MV-4-11 (cell line): Measurements from ENCODE around the gene OPHN1.
"Not testable (repeated sequence)": the region's sequence is repeated elsewhere in the genome, so short reads cannot be mapped to it uniquely, and the experiment has no call there.

ENCODE experiments used
- DNase-seq: peaks from one replicate; lab custom pipeline; 2025; lab: John Stamatoyannopoulos, UW

OPHN1 gene

GRCh38 chrX:68355629-68355920 lies 77.7 kb downstream of the OPHN1 start:
- no peak for DNase-seq

- DNase-seq, result no peak
Measured at GRCh38 chrX:68354879-68355628, 78.2 kb downstream of the OPHN1 start.

DNA sequence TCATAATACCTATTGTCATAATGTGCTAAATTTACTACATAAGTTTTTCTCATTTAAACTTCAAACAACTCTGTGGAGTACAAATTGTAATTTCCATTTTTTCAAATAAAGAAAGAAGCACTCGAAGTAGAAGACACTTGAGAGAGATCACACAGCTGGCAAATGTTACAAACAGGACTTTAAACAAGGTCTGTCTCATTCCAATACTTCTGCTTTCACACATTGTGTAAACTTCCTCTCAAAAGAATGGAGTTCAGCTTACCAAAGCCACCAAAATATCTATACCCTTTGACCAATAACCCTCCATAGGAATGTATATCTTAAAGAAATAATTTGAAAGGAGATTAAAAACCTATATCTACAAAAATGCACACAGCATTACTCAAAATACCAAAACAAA lies 88.3 kb downstream of the OPHN1 start:
- peak; percentile 61 for DNase-seq

- DNase-seq, result no peak
Measured at GRCh38 chrX:68343551-68343950, 89.7 kb downstream of the OPHN1 start.

DNA sequence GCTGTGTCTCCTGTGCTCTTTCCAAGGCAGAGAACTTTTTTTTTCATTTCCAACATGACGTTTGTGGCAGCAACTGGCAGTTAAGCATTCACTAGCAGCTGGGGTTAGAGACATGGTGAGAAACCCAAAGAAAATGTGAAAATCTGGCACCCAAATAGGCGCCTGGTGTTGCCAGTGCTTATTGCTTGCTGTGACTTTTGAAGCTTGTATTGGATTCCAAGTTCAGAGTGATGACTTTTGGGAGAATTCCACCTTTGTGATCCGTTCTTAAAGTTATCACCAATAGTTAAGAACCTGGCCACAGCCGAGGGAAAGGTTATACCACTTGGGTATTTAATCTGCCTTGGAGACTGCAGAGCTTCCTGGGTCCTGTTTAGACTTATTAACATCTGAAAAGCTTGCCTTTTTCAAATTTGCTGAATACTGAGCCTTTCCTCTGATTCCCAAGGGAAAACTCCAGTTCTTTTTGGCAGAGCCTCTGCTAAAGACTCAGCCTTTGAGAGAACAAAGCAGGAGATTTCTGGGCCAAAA lies 101.0 kb downstream of the OPHN1 start:
- DNase-seq, result no peak

- not testable (repeated sequence) for DNase-seq
Measured at GRCh38 chrX:68326841-68327240, 106.5 kb downstream of the OPHN1 start.

DNA sequence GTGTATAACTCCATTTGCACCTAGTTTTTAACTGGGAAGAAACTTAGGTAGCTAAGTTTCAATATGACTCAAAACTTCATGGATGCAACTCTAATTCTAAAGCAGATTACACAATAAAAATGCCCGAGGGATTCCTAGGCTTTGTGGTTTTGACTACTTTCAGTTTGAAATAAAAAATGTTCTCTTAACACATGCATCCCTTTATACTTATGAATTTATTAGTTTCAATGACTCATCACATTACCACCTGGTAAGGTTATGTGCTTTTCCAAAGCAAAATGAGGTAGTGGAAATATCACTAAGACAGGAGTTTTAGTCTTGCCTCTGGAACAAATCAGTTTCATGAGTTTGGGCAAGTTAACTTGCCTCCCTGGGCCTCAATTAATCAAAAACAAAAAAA lies 125.5 kb downstream of the OPHN1 start:
- DNase-seq, result peak; percentile 45

- DNase-seq, result no peak
Measured at GRCh38 chrX:68304602-68305001, 128.7 kb downstream of the OPHN1 start.

- no peak for DNase-seq
Measured at GRCh38 chrX:68299898-68300297, 133.4 kb downstream of the OPHN1 start.

- no peak for DNase-seq
Measured at GRCh38 chrX:68292471-68292870, 140.8 kb downstream of the OPHN1 start.

- no peak for DNase-seq
Measured at GRCh38 chrX:68288127-68288526, 145.2 kb downstream of the OPHN1 start.

DNA sequence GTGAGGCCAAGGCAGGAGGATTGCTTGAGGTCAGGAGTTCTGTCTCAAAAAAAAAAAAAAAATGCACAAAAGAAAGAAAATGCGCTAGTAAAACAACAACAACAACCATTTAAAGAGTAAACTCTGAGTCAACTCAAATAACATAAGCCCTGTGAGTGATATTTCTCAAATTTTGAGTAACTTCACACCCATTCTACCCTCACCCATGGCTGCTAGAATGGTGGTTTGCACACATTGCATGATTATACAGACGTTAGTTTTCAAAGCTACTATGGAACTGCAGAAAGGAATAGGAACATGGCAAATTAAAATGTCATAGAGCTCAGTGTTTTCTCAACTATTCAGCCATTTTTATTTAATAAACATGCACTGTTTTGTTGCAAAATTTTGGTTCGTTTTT lies 145.9 kb downstream of the OPHN1 start:
- DNase-seq, result no peak

DNA sequence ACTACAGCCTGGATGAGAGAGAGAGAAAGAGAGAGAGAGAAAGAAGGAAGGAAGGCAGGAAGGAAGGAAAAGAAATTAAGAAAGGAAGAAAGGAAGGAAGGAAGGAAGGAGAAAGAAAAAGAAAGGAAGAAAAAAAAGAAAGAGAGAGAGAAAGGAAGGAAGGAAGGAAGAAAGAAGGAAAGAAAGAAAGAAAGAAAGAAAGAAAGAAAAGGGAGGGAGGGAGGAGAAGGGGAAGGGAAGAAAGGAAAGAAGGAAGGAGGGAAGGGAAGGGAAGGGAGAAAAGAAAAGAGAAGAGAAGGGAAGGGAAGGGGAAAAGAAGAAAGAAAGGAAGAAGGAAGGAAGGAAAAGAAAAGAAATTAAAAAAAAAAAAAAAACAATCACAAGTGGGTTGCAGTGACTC lies 146.3 kb downstream of the OPHN1 start:
- DNase-seq, result no peak

DNA sequence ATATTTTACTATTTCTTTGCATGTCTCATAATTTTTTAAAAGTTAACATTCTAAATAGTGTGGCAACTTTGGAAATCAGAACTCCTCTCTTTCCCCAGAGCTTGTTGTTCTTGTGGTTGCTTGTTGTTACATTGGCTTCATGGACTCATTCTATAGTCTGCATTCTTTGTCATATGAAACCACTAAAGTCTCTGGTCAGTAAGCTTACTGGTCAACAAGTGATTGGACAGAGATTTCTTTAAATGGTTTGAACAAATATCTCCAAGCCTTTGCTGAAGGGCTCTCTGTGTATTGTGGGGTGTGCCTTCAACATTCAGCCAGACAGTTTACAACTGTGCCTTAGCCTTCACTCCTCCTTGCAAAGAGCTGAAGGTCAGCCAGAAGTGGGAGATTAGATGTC lies 147.2 kb downstream of the OPHN1 start:
- DNase-seq, result no peak

- DNase-seq, result no peak
Measured at GRCh38 chrX:68284281-68284904, 148.9 kb downstream of the OPHN1 start.

DNA sequence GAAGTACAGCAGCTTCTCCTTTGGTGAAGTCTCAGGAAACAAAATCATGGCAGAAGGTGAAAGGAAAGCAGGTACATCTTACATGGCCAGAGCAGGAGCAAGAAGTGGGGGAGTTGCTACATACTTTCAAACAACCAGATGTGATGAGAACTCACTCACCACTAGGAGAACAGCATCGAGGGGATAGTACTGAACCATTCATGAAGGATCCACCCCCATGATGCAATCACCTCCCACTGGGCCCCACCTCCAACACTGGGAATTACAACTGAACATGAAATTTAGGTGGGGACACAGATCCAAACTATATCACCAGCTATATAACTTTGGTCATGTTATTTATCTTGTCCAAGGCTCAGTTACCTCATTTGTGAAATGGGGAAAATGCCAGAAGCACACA lies 159.4 kb downstream of the OPHN1 start:
- DNase-seq, result no peak

- not testable (repeated sequence) for DNase-seq
Measured at GRCh38 chrX:68264793-68265192, 168.5 kb downstream of the OPHN1 start.

- DNase-seq, result peak; percentile 49
Measured at GRCh38 chrX:68261060-68261672, 172.1 kb downstream of the OPHN1 start.

DNA sequence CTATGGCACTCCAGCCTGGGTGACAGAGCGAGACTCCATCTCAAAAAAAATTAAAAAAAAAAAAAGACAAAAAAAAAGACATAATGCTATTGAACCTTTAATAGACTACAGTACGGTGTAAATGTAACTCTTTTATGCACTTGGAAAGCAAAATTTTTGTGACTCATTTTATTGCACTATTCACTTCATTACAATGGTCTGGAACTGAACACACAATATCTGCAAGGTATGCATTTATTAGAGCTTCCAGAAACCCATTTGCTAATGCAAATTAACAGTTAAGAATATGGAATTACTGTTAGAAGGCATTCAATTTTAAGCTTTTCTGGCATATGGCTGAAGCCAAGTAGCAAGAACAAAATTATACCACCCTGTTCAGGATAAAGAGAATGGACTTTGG lies 176.3 kb downstream of the OPHN1 start:
- DNase-seq, result no peak

GRCh38 chrX:68254738-68255645 lies 178.3 kb downstream of the OPHN1 start:
- DNase-seq, result no peak

- no peak for DNase-seq
Measured at GRCh38 chrX:68252664-68253063, 180.6 kb downstream of the OPHN1 start.

DNA sequence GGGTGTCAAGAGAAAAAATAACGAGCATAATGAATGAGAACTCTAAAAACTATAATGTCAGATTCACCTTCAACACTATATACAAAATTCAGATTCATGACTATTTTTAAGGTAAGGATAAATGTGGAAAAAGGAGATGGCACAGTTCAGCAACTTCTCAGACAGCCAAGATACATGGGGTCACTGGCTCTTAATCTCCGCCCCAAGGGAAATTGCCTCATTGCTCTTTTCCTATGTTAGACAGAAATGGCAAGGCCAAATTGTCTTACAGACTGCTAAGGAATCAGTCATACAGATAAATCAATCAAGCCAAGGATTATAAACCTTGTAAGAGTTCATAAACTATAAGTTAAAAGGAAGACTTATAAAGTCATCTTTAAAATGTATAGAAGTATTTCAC lies 183.4 kb downstream of the OPHN1 start:
- no peak for DNase-seq
